ENCODE measurements around the gene ZNF879.

The ZNF879 gene

DNA sequence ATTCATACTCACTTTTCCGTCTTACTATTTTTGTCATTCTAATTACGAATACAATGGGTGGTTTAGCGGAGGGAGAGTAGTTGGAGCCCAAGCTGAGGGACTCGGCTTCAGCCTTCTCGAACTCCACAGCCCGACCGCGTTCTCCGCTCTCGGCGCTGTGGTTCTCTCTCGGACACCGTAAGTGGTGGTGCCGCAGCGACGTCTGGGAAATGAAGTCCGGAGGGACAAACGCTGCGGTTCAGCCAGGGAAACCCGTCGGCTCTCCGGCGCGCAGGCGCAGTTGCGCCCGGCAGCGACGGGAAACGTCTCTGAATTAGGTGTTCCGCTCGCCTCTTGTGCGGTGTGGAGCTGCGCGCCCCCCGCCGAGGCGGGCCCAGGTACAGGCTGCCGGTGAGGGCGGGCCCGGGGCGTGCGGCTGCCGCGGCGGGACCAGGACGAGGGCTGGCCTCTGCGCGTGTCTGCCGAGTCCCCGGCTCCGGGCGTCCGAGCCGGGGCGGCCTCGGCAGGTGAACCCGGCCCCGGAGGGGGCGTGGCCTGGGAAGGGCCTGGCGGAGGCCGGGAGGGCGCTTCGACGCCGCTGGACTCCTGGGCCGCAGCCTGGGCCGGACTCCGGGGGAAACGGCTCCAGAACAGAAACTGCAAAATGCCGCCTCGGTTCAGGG is at the start of gene ZNF879:
Gene ZNF879 (plus strand): TSS at position 277 of the 662 bp plus-strand sequence. CDS start 1,201 bp downstream, outside the sequence.
- peak; percentile 91 for DNase-seq (ENCODE audit: low read depth)

DNA sequence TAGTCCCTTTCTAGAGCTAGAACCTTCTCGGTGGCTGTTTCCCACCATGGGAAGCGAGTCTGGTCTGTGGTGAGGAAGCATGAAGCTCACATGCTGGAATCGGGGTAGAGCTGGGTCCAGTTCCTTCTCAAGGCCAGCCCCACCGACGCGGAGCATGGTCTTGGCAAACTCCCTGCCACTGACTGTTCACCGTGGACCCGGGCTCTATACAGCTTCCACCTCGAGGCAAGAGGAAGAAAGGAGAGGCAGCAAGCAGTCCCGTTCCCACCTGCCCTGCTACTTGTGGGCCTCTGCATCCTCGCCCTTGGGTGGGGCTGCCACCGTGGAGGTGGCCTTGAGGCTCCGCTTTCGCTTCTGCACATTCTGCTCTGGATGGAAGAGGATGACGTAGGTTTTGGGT is 42.2 kb upstream of the ZNF879 start:
- DNase-seq (ENCODE audit: low read depth) = no peak

DNA sequence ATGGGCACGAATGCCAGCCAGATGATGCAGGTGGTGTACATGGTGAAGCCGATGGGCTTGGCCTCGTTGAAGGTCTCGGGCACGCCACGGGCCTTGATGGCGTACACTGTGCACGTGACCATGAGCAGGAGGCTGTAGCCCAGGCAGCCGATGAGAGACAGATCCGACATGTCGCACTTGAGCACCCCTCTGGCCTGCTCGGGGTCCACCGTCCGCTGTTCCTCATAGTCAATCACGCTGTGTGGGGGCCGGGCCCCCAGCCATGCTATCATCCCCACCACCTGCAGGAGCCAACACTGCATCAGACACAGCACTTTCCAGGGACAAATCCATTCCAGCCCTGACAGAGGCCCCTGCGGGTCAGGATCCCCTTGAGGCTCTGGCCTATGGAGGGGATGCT is 40.7 kb upstream of the ZNF879 start:
- DNase-seq (ENCODE audit: low read depth) = no peak

DNA sequence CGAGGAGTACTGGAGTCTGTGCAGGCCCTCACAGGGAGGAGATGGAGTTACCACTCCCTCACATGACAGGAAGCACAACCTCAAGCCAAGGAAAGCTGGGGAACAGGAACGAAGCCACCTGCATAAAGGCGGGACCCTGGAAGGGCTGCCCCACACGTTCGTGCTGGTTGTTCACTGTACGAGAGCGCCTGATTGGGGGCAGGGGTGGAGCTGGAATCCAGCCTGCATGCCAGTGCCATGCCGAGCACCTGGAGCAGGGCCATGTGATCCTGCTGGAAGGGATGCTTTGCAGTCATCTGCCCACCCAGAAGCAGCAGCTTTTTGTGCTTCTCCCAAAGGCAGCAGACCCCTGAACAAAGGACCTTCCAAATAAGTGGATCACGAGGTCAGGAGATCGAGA is 39.9 kb upstream of the ZNF879 start:
- DNase-seq (ENCODE audit: low read depth) = no peak

DNA sequence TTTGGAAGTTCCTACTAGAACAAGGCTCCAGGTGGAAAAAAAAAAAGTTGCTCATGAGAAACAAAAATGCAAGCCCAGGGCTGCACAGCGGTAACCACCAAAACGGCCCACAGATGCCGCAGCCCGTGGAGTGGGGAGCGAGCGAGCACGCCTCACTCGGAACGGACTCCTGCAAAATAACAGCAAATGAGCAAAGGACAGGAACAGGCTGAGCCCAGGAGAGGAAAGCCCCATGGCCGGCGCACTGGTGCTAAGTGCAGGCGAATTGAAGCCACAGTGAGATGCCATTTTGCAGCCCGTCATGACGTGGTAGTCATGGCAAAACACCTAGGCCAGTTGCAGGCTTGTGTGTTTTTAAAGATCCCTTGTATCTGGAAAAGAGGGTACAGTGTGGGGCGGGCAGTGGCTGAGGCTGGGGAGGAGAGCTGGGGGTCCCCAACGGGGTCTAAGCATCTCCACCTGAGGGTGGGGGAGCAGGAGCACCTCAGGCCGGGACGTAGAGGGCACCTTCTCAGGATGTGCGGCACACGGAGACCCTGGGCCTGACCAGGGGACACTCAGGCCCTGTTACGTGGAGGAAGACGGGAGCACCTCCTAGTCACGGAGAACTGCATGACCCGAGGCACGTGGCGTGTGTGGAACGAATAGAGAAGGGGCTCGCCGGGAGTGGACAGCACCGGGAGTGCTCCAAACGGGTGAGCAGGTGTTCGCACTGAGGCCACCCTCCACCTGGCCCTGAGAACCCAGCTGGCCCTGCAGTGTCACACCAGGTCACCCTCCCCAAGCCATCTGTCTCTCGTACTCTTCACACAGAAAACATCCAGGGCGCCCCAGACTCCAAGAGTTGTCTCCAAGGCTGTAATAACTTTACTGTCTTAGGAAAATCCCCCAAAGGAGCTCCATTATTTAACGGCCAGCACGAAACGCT is 39.2 kb upstream of the ZNF879 start:
- DNase-seq (ENCODE audit: low read depth) = no peak

DNA sequence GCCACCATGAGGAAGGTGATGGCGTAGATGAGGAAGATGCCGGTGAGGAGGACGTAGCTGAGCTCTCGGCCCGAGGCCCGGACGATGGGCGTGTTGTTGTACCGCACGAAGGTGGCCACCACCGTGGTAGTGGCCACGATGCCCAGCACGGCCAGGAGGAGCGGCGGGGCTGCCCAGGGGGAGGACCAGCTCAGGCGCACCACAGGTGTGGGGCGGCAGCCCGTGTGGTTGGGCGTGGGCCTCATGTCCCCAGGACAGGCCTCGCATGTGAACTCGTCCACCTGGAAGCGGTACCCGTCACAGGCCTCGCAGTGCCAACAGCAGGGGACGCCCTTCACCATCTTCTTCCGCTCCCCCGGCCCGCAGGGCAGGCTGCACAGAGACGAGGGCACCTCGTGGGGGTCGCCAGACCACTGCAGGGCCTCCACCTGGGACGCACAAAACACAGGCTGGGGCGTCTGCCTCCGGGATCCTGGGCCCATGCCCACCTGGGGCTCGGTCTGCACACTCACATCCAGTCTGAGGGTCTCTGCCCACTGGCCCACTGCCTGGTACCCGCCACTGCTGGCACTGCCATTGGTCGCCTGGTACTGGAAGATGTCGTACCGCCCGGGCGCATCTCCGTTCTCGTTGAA is 37.2 kb upstream of the ZNF879 start:
- DNase-seq (ENCODE audit: low read depth) = no peak

DNA sequence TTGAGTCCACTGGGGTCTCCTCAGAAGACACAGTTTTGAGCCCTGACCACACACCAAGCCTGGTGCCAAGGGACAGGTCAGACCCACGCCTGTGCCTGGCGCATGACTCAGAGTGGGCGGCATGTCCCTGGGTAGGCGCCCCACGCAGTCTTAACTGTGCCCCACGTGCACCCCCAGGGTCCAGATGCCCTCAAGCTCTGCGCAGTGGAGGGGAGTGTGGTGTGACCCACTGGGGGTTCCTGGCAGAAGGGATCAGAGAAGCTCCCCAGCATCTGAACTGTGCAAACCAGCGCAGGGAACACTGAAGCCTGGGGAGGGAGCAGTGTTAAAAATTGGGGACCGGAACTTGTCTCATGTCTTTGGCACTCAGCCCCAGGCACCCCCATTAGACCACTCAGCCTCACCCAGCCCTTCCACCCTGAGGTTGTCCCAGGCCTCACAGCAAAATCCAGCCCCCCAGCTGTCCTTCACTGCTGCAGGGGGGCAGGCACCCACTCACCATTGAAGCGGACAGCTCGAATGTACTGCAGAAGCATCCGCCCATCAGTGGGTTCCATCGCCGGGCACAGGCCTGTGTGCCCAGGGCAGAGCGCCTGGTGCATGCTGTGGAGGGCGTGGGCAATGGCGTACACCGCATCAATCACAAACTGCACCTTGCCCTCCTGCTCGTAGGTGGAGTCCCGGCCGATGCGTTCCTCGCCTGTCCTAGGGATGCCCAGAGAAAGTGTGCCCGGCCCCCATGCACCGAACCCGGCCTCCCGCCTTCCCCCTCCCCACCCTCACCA is 35.0 kb upstream of the ZNF879 start:
- no peak for DNase-seq (ENCODE audit: low read depth)

DNA sequence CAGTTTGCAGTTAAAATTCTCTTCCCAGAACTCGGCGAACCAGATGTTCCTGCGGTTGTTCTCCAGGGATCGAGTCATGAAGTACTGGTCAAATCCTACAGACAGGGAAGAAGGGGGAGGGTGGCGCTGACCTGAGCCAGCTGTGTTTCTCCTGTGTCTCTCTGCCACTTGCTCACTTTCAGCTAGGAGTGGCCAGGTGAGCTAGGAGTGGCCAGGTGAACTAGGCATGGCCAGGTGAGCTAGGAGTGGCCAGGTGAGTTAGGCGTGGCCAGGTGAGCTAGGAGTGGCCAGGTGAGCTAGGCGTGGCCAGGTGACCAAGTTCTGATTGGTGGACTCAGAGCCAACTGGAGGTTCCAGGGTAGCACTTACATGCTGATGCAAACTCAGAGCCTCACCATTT is 34.3 kb upstream of the ZNF879 start:
- DNase-seq (ENCODE audit: low read depth) = no peak

DNA sequence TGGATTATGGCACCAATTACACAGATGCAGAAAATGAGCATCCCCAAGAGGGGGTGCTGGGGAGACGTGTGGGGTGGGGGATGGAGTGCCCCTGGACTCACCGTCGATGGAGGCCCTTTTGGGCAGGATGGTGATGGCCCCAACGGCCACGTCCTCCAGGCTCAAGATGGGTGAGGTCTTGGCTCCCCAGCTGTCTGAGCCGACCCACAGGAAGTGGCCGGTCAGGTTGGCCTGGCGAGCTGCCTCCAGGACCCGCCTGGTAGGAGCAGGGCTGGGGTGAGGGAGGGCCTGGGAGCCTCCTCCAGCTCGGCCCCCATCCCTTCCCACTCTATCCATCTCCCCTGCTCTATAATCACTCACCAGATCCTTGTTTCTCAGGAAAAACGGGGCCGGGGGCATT is 33.1 kb upstream of the ZNF879 start:
- no peak for DNase-seq (ENCODE audit: low read depth)

DNA sequence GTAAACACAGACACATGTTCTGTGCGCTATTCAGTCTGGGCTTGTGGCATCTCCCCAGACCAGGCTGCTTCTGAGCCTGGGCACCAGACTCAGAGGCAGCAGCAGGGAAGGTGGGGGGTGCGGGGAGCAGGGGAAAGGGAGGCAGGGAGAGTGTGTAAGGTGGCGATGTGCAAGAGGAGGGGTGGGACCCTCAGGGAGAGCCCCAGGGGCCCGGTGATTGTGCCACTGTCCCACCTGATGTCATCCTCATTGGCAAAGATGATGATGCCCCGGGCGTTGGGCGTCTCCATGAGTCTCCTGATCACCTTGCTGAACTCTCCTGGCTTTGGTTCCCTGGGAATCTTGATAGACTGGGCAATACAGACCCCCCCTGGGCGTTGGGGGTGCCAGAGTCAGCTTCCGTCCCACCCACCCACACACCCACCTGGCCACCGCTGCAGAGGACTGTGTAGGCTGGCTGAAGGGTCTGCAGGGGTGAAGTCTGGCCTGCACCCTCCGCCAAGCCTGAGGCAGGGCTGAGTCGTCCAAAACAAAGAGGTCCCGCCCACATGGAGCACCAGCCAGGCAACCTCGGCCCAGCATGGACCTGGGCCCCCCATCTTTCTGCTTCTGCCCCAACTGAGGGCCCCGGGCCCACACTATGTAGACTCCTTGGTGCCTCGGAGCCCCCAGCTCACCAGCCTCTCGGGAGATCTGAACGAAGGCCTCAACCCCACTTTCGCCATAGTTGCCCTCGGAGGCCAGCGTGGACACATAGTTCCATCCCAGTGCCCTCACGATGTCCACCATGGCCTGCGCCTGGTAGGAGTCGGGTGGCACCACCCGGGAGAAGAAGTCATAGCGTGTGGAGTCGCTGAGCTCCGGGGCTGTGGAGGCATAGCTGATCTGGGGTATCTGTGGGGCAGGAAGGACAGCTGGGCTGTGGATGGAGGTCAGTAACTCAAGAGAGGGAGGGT is 32.1 kb upstream of the ZNF879 start:
- DNase-seq (ENCODE audit: low read depth) = no peak

DNA sequence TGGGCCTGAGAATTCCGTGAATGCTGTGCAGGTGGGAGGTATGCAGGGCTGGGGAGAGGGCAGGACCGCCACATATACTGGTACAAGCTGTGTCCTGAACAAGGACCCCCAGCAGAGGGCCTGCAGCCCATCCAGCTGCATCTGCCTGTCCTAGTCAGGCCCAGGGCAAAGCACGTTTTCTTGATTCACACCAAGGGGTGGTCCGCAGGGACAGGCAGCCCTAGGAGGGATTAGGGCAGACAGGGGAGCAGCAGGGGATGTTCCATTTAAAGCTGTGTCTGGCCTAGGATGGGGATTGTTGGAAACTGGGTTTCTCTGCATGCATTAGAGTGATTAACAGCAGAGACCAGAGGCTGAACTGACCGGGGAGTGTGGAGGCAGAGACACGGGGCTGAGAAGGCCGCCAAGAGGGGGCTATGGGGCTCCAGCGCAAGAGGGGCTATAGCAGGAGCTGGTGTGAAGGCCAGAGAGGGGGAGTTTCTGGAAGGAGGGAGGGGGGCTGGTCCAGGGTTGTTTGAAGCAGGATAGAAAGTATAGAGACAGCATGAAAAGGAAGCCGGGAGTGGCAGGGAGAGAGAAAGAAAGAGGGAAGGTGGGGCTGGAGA is 31.2 kb upstream of the ZNF879 start:
- no peak for DNase-seq (ENCODE audit: low read depth)

DNA sequence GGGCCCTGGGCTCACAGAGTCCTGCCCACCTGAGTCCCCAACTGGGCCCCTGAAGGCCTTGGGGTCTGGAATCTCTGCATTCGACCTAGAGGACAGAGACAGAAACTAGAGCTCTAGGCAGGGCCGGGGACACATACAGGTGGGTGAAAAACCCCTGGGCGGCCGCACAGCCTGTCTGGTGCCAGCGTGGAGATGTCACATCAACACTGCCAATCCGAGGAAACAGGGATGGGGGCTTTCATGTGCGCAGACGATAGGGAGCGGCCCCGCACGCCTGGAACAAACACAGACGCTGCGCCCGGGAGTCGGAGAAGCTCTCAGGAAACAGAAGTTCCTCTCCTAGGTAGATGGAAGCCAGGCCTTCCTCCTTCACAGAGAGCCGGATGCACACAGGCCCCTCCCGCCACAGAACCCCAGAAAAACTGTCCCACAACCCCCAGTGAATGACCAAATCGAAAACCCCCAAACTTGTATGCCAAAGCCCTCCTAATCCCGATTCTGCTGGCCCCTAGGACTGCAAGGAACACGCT is 30.3 kb upstream of the ZNF879 start:
- no peak for DNase-seq (ENCODE audit: low read depth)

DNA sequence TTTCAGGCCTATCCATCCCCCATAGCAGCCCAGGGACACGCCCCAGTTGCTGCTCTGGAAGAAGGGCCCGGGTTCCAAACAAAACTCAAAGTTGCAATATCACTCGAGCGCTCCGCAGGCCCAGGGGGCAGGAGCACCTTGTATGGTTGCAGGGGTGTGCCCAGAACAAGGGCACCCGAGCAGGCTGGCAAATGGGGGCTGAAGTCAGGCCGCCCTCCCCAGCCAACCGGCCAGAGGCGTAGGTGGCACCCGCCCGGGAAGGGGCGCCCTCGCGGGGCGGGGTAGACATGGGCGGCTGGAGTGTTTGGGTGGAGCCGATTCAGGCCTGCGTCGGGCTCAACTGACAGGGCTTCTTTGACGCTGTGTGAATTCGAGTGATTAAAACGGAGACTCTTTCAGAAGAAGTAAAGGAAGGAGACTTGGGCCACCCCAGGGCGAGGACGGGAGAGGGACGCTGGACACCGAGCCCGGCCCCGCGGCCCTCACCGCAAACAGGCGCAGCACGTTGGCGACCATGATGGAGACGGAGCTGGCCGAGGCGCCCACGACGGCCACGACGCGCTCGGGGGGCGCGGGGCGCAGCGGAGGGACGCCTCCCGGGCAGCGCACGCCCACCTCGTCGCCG is 29.5 kb upstream of the ZNF879 start:
- no peak for DNase-seq (ENCODE audit: low read depth)

DNA sequence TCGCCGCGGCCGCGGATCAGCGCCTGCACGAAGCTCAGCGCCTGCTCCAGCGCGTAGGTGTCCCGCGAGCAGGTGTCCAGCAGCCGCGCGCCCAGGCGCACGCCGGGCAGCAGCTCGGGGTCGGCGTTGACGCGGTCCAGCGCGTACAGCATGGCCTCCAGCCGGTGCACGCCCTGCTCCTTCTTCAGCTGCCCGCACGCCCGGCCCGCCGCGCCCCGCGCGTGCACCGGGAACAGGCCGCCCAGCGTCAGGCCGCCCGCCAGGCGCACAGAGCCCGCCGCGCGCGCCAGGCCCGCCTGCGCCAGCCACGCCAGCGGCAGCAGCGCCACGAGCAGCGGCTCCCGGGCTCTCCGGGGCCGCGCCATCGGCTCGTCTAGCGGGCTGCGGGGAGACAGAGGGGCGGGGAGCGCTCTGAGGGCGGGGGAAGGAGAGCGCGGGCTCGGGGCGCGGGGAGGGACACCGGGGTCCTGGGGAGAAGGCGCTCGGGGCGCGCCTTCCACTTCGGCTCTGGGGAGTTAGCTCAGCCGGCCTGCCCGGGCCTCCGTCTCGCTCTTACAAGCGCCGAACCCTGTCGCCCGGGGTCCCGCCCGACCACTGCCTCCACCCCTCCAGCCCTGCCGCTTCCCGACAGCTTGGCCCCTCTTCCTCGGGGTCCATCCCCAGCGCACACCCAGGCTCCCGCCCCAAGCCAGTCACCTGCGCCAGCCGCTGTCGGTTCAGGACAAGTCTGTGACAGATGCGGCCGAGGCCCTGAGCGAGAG is 28.8 kb upstream of the ZNF879 start, which contains the start of gene GRM6:
Gene GRM6 (minus strand): TSS at position 741 of the 761 bp plus-strand sequence. CDS start 376 bp downstream, at position 365.
- no peak for DNase-seq (ENCODE audit: low read depth)

DNA sequence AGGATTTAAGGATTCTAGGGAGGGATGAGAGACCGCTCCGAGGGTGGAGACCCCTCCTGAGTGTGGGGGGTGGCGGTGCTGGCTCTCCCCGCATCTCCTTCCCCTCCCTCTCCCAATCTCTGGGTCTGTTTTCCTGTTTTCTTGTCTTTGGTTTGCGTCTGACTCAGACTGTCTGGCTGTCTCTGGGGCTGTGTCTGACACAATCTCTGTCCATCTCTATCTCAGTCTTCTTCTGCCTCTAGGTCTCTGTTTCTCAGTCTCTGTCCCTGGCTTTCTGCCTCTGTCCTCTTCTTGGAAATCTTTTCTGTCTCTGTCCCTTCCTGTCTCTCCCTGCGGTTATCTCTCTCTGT is 28.3 kb upstream of the ZNF879 start:
- no peak for DNase-seq (ENCODE audit: low read depth)

DNA sequence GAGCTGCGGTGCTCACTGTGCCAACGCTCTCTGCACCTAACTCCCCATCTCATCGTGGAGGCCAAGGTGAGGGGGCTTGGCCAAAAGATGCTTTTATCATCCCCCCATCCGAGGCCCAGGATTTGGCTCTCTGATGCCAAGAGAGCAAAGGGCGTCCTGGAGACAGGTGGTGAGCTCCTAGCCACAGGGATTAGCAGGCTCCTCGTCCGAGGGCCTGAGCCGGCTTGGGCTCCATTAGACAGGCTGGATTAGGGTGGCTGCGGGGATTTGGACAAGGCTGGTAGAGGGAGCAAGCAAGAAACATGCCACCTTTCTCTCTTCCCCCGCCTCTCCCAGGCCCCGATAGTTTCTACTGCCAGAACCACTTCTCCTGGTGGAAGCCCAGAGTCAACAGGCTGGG is 27.4 kb upstream of the ZNF879 start:
- no peak for DNase-seq (ENCODE audit: low read depth)

DNA sequence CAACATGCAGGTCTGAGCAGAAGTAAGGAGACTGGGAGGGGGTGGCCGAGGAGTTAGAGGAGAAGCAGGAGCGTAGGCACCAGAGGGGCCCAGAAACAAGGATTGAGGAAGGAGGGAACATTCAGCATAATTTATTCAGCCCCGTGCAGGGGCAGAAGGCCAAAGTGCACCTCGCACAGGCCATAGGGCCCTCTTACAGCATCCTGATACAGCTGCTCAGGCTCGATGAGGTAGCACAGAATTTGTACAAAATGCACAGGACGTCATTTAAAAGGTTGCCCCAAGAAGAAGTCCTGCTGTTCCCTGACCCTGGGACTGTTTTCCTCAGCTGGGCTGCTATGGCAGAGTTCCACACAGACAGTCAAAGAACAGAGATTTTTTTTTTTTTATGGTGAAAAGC is 26.4 kb upstream of the ZNF879 start:
- no peak for DNase-seq (ENCODE audit: low read depth)

DNA sequence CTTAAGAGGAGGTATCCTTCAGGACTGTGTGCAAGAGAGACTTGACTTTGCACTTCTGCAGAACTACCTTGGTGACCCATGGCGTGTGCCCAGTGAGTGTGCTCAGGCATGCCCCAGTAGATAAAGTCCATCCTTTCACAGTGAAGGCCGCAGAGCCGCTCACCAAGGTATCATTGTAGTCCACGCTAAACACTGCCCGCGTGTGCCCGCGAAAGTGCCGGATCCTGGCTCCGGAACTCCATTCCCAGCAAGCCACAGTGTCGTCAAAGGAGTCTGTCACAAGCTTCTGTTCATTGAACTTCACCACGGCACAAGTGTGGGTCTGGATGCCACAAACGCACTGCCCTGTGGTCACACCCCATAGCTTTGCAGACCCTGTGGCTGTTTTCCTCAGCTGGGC is 25.2 kb upstream of the ZNF879 start:
- no peak for DNase-seq (ENCODE audit: low read depth)

DNA sequence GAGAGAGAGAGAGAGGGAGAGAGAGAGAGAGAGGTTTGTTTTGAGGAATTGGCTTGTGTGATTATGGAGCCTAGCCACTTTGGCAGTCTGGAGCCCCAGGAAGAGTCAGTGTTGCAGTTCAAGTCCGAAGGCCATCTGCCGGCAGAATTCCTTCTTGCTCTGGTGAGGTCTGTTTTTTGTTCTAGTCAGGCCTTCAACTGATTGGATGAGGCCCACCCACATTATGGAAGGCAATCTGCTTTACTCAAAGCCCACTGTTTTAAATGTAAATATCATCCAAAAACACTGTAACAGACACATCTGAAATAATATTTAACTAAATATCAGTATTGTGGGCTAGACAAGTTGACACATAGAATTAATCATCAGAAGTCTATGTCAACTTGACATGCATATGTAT is 17.0 kb upstream of the ZNF879 start:
- DNase-seq (ENCODE audit: low read depth) = no peak
